ENCODE measurements around the gene AGPAT3. TPM values are rescaled to one million over a fixed set of nuclear protein-coding genes. Genes with fewer than 3 reads are reported as not detected.

AGPAT3 gene
- total and polyA plus RNA-seq, 2 donors (not counting 3 experiments of a cell fraction or from before 2014, with no cell fraction given): 39.9 to 76.7 TPM

GRCh38 chr21:43974791-43975468 lies 109.9 kb downstream of the AGPAT3 start:
- no peak overlapping the region for H3K27ac ChIP-seq (ENCODE audit: insufficient read depth, low read depth, low read length)
- no peak overlapping the region for H3K4me2 ChIP-seq (ENCODE audit: insufficient read depth, low read length)
- CTCF ChIA-PET: interaction anchor here (0.6 to 3.7 kb wide), 44 partner anchors 10 to 323 kb away, joined by 3 to 37 read pairs (median 4); partner anchors contain the start of gene RRP1
- no peaks in the 10 kb centered on the region for H3K27me3 ChIP-seq (ENCODE audit: control insufficient read depth in 2 of 2, insufficient read depth in 2 of 2, low read length in 2 of 2)
- FAIRE-seq (no peak), DNase-seq (ENCODE audit: low read depth, low spot score) (no peak)
- H3K9ac ChIP-seq (replicated peaks; ENCODE audit: extremely low read depth, insufficient read depth, low read length): no peak overlapping the region
- no TSS peak for BruUV-seq (replicated peaks)
- peaks cover 3 to 26% of the 10 kb centered on the region in 2 experiments for H3K36me3 ChIP-seq (ENCODE audit: control insufficient read depth in 2 of 2, extremely low read depth in 1 of 2, insufficient read depth in 2 of 2, low read length in 2 of 2)
- no peak overlapping the region for H3K4me3 ChIP-seq (replicated peaks in 1 of 3; ENCODE audit: insufficient read depth in 1 of 3, low read depth in 1 of 3, low read length in 3 of 3)
- intact Hi-C loops (cut with micrococcal nuclease) (loop anchor here (1.0 kb wide), 1 partner anchor 165 kb away; no protein-coding TSS in a partner anchor), dilution Hi-C loops (cut with MboI; ENCODE audit: extremely low pct_ligation_motif_present, low sequenced_read_pairs) (no loop called here)
- no peak overlapping the region for H2AFZ ChIP-seq (ENCODE audit: low read depth, low read length)
- no peaks in the 10 kb centered on the region for H4K20me1 ChIP-seq (replicated peaks; ENCODE audit: control insufficient read depth, extremely low read depth, insufficient read depth, low read length)
- POLR2A ChIA-PET: no interaction called here
- no peaks in the 10 kb centered on the region for H3K9me1 ChIP-seq (replicated peaks; ENCODE audit: control insufficient read depth, extremely low read depth, insufficient read depth, low read length)
- no peaks in the 10 kb centered on the region for H3K79me2 ChIP-seq (ENCODE audit: control insufficient read depth, insufficient read depth, low read length)
- no peak for TF ChIP-seq JUN (IDR thresholded peaks at IDR 0.05; ENCODE audit: borderline replicate concordance, insufficient read depth, insufficient read length, low read depth)
- H3K9me3 ChIP-seq (replicated peaks; ENCODE audit: control insufficient read depth, insufficient read depth, low read length): no peaks in the 10 kb centered on the region
- H3K4me1 ChIP-seq (ENCODE audit: control insufficient read depth, extremely low read depth, insufficient read depth, low read length): no peaks in the 10 kb centered on the region

- Histone ChIP-seq H2AFZ (ENCODE audit: low read depth, low read length) (no peak overlapping the region), H3K4me1 (ENCODE audit: control insufficient read depth, extremely low read depth, insufficient read depth, low read length) (no peaks in the 10 kb centered on the region), H4K20me1 (replicated peaks; ENCODE audit: control insufficient read depth, extremely low read depth, insufficient read depth, low read length) (no peaks in the 10 kb centered on the region), H3K36me3 (ENCODE audit: control insufficient read depth in 2 of 2, extremely low read depth in 1 of 2, insufficient read depth in 2 of 2, low read length in 2 of 2) (peaks cover 3 to 21% of the 10 kb centered on the region in 2 experiments), H3K9me3 (replicated peaks; ENCODE audit: control insufficient read depth, insufficient read depth, low read length) (no peaks in the 10 kb centered on the region), H3K27me3 (ENCODE audit: control insufficient read depth in 2 of 2, insufficient read depth in 2 of 2, low read length in 2 of 2) (no peaks in the 10 kb centered on the region), H3K9ac (replicated peaks; ENCODE audit: extremely low read depth, insufficient read depth, low read length) (no peak overlapping the region), H3K79me2 (ENCODE audit: control insufficient read depth, insufficient read depth, low read length) (no peaks in the 10 kb centered on the region), H3K27ac (ENCODE audit: insufficient read depth, low read depth, low read length) (no peak overlapping the region), H3K9me1 (replicated peaks; ENCODE audit: control insufficient read depth, extremely low read depth, insufficient read depth, low read length) (no peaks in the 10 kb centered on the region), H3K4me2 (ENCODE audit: insufficient read depth, low read length) (no peak overlapping the region), H3K4me3 (replicated peaks in 1 of 3; ENCODE audit: insufficient read depth in 1 of 3, low read depth in 1 of 3, low read length in 3 of 3) (no peak overlapping the region)
- DNase-seq (ENCODE audit: low read depth, low spot score): peak; percentile 59
- POLR2A ChIA-PET: no interaction called here
- dilution Hi-C loops (cut with MboI; ENCODE audit: extremely low pct_ligation_motif_present, low sequenced_read_pairs) (no loop called here), intact Hi-C loops (cut with micrococcal nuclease) (loop anchor here (1.0 kb wide), 1 partner anchor 165 kb away; no protein-coding TSS in a partner anchor)
- peak; percentile 91 for FAIRE-seq
- CTCF ChIA-PET: interaction anchor here (0.6 to 3.7 kb wide), 47 partner anchors 9 to 322 kb away, joined by 3 to 37 read pairs (median 4); partner anchors contain the start of gene RRP1
- TF ChIP-seq CTCF (IDR thresholded peaks at IDR 0.05; ENCODE audit: extremely low read depth in 1 of 2, insufficient read depth in 1 of 2, low read depth in 1 of 2, low read length in 2 of 2) (peak; percentile 96 to 97), POLR2A (IDR thresholded peaks at IDR 0.05; ENCODE audit: low read depth, low read length) (no peak)
- BruUV-seq (replicated peaks): no TSS peak
These were observed 110.6 kb downstream of the AGPAT3 start for GRCh38 chr21:43975469-43976098.
